IPS DF 6.9 (cell line): ENCODE results near the gene CSRP2.

Experiments used
- DNase-seq: peaks from one replicate; pipeline ENCODE4 v3.0.0-alpha.2; 2013; ENCODE audit warnings: low read depth, low spot score
- H3K27ac ChIP-seq: one replicate; pipeline ENCODE4 v1.5.1; 2013; ENCODE audit warnings: low read length, control low read depth
- H3K27me3 ChIP-seq: 2 replicates; pipeline ENCODE4 v1.6.1; 2013; ENCODE audit warnings: mild to moderate bottlenecking, low read length; ENCODE audit not compliant: control insufficient read depth, insufficient read depth
- H3K36me3 ChIP-seq: 2 replicates; pipeline ENCODE4 v1.6.1; 2013; ENCODE audit warnings: low read length; ENCODE audit not compliant: control insufficient read depth, insufficient read depth
- H3K4me1 ChIP-seq: 2 replicates; pipeline ENCODE4 v1.6.1; 2013; ENCODE audit warnings: low read length; ENCODE audit not compliant: control insufficient read depth, insufficient read depth
- H3K4me3 ChIP-seq: 2 replicates; pipeline ENCODE4 v1.5.1; 2013; ENCODE audit warnings: mild to moderate bottlenecking, low read length
- H3K9me3 ChIP-seq: 2 replicates; pipeline ENCODE4 v1.6.1; 2013; ENCODE audit warnings: low read length, inconsistent platforms; ENCODE audit not compliant: control insufficient read depth, insufficient read depth
- WGBS: extraction: QIAGEN DNeasy Blood & Tissue Kit; methylation state at CpG from one replicate; pipeline ENCODE4 v1.1.7; 2013; ENCODE audit warnings: mixed read lengths, missing lambda C conversion rate; ENCODE audit not compliant: insufficient read length, insufficient coverage; 5-methylcytosine and 5-hydroxymethylcytosine counted together

CSRP2 gene

GRCh38 chr12:76876696-76877229 lies 2.1 kb downstream of the CSRP2 start:
- Histone ChIP-seq H3K9me3 (no peaks in the 10 kb centered on the region), H3K27ac (no peak overlapping the region), H3K27me3 (no peaks in the 10 kb centered on the region), H3K4me3 (no peak overlapping the region), H3K36me3 (no peaks in the 10 kb centered on the region), H3K4me1 (peaks cover 2% of the 10 kb centered on the region; the same call in 1 of the 2 replicates)
- WGBS = no CpG with 5 or more reads among the region's 2 CpGs
- DNase-seq = no peak

GRCh38 chr12:76874491-76875190 lies 4.2 kb downstream of the CSRP2 start:
- Histone ChIP-seq H3K27me3 (no peaks in the 10 kb centered on the region), H3K27ac (no peak overlapping the region), H3K4me1 (peaks cover 2% of the 10 kb centered on the region; the same call in 1 of the 2 replicates), H3K4me3 (no peak overlapping the region), H3K36me3 (no peaks in the 10 kb centered on the region), H3K9me3 (no peaks in the 10 kb centered on the region)
- peak; percentile 18 for DNase-seq
- no CpG with 5 or more reads among the region's 11 CpGs for WGBS

- no CpG with 5 or more reads among the region's 3 CpGs for WGBS
- no peaks in the 10 kb centered on the region for H3K27me3 ChIP-seq
- peaks cover 2% of the 10 kb centered on the region; the same call in 1 of the 2 replicates for H3K4me1 ChIP-seq
- no peak for DNase-seq
- no peak overlapping the region for H3K27ac ChIP-seq
- no peaks in the 10 kb centered on the region for H3K36me3 ChIP-seq
- no peak overlapping the region for H3K4me3 ChIP-seq
- no peaks in the 10 kb centered on the region for H3K9me3 ChIP-seq
Observed at GRCh38 chr12:76874027-76874426, 4.8 kb downstream of the CSRP2 start.

- no CpG with 5 or more reads among the region's 5 CpGs for WGBS
- Histone ChIP-seq H3K27me3 (no peaks in the 10 kb centered on the region), H3K4me1 (peaks cover 2% of the 10 kb centered on the region; the same call in 1 of the 2 replicates), H3K36me3 (no peaks in the 10 kb centered on the region), H3K4me3 (no peak overlapping the region), H3K9me3 (no peaks in the 10 kb centered on the region), H3K27ac (no peak overlapping the region)
- DNase-seq = peak; percentile 60
Observed at GRCh38 chr12:76872415-76872814, 6.4 kb downstream of the CSRP2 start.

- Histone ChIP-seq H3K4me1 (peaks cover under 1% of the 10 kb centered on the region; the same call in 1 of the 2 replicates), H3K4me3 (no peak overlapping the region), H3K27me3 (no peaks in the 10 kb centered on the region), H3K27ac (no peak overlapping the region), H3K36me3 (no peaks in the 10 kb centered on the region), H3K9me3 (no peaks in the 10 kb centered on the region)
- no peak for DNase-seq
- WGBS = no CpG with 5 or more reads among the region's 3 CpGs
Observed at GRCh38 chr12:76871742-76872141, 7.1 kb downstream of the CSRP2 start.

- no peak for DNase-seq
- no CpG with 5 or more reads among the region's 2 CpGs for WGBS
Observed at GRCh38 chr12:76871082-76871481, 7.7 kb downstream of the CSRP2 start.

GRCh38 chr12:76866726-76867125 lies 12.1 kb downstream of the CSRP2 start:
- no CpG with 5 or more reads among the region's 8 CpGs for WGBS

More at GRCh38 chr12:76871082-76871481, 7.7 kb downstream of the CSRP2 start:
- no peak overlapping the region for H3K27ac ChIP-seq
- H3K9me3 ChIP-seq = no peaks in the 10 kb centered on the region
- no peaks in the 10 kb centered on the region for H3K27me3 ChIP-seq
- H3K4me1 ChIP-seq = no peaks in the 10 kb centered on the region; the same call in 1 of the 2 replicates
- no peaks in the 10 kb centered on the region for H3K36me3 ChIP-seq
- H3K4me3 ChIP-seq = no peak overlapping the region

GRCh38 chr12:76866151-76866567 lies 12.7 kb downstream of the CSRP2 start:
- no peaks in the 10 kb centered on the region for H3K27me3 ChIP-seq
- no peak overlapping the region for H3K27ac ChIP-seq
- no peaks in the 10 kb centered on the region for H3K9me3 ChIP-seq
- no peak for DNase-seq
- no peak overlapping the region for H3K4me3 ChIP-seq
- H3K4me1 ChIP-seq = no peaks in the 10 kb centered on the region
- peaks cover 3% of the 10 kb centered on the region; the same call in 1 of the 2 replicates for H3K36me3 ChIP-seq
- 100% methylated on average over 1 of the region's 8 CpGs for WGBS

More at GRCh38 chr12:76866726-76867125, 12.1 kb downstream of the CSRP2 start:
- Histone ChIP-seq H3K36me3 (peaks cover 3% of the 10 kb centered on the region; the same call in 1 of the 2 replicates), H3K4me1 (no peaks in the 10 kb centered on the region; the same call in 1 of the 2 replicates), H3K27ac (no peak overlapping the region), H3K27me3 (no peaks in the 10 kb centered on the region), H3K9me3 (no peaks in the 10 kb centered on the region), H3K4me3 (no peak overlapping the region)
- no peak for DNase-seq

GRCh38 chr12:76864791-76865400 lies 13.9 kb downstream of the CSRP2 start:
- H3K4me3 ChIP-seq = no peak overlapping the region

GRCh38 chr12:76863837-76864236 lies 15.0 kb downstream of the CSRP2 start:
- no peak overlapping the region for H3K4me3 ChIP-seq

More at GRCh38 chr12:76864791-76865400, 13.9 kb downstream of the CSRP2 start:
- no CpG with 5 or more reads among the region's 2 CpGs for WGBS
- Histone ChIP-seq H3K36me3 (peaks cover 3% of the 10 kb centered on the region; the same call in 1 of the 2 replicates), H3K27me3 (no peaks in the 10 kb centered on the region), H3K9me3 (no peaks in the 10 kb centered on the region), H3K27ac (no peak overlapping the region), H3K4me1 (no peaks in the 10 kb centered on the region)
- DNase-seq = no peak

More at GRCh38 chr12:76863837-76864236, 15.0 kb downstream of the CSRP2 start:
- no peak for DNase-seq
- no CpG with 5 or more reads among the region's 4 CpGs for WGBS
- Histone ChIP-seq H3K27ac (no peak overlapping the region), H3K9me3 (no peaks in the 10 kb centered on the region), H3K27me3 (no peaks in the 10 kb centered on the region), H3K4me1 (no peaks in the 10 kb centered on the region), H3K36me3 (peaks cover 6% of the 10 kb centered on the region; the same call in 1 of the 2 replicates)
